ENCODE results near the gene MORN3. TPM values are rescaled to one million over a fixed set of nuclear protein-coding genes. Genes with fewer than 3 reads are reported as not detected.

Gene MORN3, protein sequence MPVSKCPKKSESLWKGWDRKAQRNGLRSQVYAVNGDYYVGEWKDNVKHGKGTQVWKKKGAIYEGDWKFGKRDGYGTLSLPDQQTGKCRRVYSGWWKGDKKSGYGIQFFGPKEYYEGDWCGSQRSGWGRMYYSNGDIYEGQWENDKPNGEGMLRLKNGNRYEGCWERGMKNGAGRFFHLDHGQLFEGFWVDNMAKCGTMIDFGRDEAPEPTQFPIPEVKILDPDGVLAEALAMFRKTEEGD
- total RNA-seq: under 0.01 TPM in 2 replicates

GRCh38 chr12:121669521-121669900, at the start of gene MORN3:
TSS of gene MORN3 (minus strand) at chr12:121669654. CDS start at chr12:121669483, 171 bp downstream.

DNA sequence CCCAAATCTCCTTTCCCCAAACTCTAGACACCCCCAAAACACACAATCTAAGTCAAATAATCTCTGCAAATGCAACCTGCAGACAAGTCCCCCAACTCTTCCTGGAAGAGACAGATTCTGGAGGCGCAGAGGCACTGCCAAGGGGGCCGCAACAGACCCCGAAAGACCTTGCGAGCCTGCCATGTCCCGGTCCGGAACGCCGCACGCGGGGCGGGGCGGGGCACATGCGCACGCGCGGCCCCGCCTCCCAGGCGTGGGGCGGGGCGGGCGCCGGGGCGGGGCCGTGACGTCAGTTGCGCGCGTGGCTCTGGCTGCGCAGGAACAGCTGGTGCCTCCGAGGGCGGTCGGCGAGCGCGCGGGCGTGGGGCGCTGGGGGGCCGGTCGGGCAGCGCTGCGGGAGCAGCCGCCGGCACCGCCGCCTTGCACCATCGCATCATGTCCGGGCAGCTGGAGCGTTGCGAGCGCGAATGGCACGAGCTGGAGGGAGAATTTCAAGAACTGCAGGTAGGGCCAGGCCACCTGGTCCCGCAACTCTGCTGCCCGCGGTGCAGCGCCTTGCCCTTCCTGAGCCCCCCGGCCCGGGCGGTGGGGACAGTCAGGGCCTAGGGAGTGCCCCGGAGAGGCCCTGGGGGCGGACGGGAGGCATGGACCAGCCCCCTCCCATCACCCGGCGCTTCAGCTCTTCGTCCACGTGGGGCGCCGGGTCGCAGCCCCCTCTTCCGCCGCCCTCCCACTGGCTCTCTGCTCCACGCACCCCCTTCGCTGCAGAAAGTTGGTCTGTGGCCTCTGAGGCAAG, 43.2 kb upstream of the MORN3 start, which contains the start of gene TMEM120B:
Gene TMEM120B (plus strand): TSS at position 292 of the 796 bp plus-strand sequence. CDS start 144 bp downstream, at position 436.

DNA sequence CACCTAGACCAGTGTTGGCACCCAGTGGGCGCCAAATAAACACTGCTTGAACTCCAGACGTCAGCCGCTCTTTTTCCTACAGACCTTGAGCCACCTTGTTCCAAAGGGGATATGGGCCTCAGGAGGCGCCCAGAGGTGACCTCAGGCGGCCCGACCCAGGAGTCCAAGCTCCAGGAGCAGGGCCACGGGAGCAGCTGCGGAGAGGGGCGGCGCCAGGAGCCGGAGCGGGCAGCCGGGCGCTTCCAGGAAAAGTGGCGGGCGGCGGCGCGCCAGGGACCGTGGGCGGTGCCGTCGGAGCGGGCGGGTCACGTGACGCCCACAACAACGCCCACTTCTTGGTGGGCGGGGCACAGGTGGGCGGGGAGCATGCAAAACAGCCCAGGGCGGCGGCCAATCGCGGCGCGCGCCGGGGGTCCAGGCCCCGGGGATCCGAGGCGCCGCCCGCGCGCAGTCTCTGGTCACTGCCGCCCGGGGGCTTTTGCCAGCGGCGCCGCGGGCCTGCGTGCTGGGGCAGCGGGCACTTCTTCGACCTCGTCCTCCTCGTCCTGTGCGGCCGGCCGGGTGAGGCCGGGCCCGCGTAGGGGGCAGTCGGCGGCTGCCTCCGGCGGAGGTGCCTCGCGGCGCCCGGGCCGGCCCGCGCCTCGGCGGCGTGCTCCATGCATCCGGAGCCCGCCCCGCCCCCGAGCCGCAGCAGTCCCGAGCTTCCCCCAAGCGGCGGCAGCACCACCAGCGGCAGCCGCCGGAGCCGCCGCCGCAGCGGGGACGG, 43.2 kb downstream of the MORN3 start, which contains the start of gene ORAI1:
Gene ORAI1 (plus strand): TSS at position 444 of the 766 bp plus-strand sequence.

Other genes starting within 250 kb of the MORN3 start
- 20.2 and 26.2 TPM in 2 replicates for gene KDM2B, start 88.6 kb downstream of the MORN3 start, total RNA-seq
- gene ORAI1, start 43.1 kb downstream of the MORN3 start, total RNA-seq: 9.0 and 16.1 TPM in 2 replicates
- 8.6 and 13.6 TPM in 2 replicates for gene TMEM120B, start 43.1 kb upstream of the MORN3 start, total RNA-seq
- gene RHOF, start 124.0 kb upstream of the MORN3 start, total RNA-seq: 14.9 and 15.0 TPM in 2 replicates
- gene SETD1B, start 134.4 kb upstream of the MORN3 start, total RNA-seq: 2.0 and 3.2 TPM in 2 replicates
- gene HPD, start 189.2 kb upstream of the MORN3 start, total RNA-seq: 1.2 and 2.8 TPM in 2 replicates
- gene PSMD9, start 219.1 kb upstream of the MORN3 start, total RNA-seq: 120 and 142 TPM in 2 replicates
- gene CFAP251, start 248.9 kb upstream of the MORN3 start, total RNA-seq: 2.0 and 6.2 TPM in 2 replicates